Stimulated activated CD4-positive, alpha-beta T cell treated with anti-CD3 and anti-CD28 coated beads, Interleukin-12 subunit alpha, Interleukin-12 subunit beta, amount 100 ng/mL, for 48 hours (primary cell): Measurements from ENCODE around the gene FKBP6.
"Not testable (repeated sequence)": the region's sequence is repeated elsewhere in the genome, so short reads cannot be mapped to it uniquely, and the experiment has no call there.

Source experiments
- DNase-seq, 3 donors: peaks; one replicate each; pipeline ENCODE4 v3.0.0-alpha.2; 2020; ENCODE audit warnings: low read depth in 2 of 3, low spot score in 1 of 3

FKBP6 gene

GRCh38 chr7:73356159-73356558 is 28.2 kb downstream of the FKBP6 start:
- no peak for DNase-seq

DNA sequence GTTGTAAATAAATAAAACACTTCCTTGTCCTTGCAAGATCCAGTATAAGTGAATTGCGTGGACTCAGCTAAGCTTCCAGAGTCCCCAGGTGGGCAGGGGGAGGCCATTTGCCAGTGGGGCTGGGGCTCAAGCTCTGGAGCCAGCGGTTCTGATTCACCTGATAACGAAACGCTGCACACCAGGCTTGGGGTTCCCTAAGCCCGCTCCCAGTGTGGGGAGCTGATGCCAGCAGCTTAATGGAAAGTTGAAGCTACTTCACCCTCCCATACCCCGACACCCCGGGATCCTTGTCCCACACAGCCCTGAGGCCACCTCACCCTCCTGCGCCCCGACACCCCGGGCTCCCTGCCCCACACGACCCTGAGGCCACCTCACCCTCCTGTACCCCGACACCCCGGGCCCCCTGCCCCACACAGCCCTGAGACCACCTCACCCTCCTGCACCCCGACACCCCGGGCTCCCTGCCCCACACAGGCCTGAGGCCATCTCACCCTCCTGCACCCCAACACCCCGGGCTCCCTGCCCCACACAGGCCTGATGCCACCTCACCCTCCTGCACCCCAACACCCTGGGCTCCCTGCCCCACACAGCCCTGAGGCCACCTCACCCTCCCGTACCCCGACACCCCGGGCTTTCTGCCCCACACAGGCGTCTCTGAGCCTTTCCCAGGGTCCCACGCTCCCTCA is 30.8 kb downstream of the FKBP6 start:
- DNase-seq, result no peak

DNA sequence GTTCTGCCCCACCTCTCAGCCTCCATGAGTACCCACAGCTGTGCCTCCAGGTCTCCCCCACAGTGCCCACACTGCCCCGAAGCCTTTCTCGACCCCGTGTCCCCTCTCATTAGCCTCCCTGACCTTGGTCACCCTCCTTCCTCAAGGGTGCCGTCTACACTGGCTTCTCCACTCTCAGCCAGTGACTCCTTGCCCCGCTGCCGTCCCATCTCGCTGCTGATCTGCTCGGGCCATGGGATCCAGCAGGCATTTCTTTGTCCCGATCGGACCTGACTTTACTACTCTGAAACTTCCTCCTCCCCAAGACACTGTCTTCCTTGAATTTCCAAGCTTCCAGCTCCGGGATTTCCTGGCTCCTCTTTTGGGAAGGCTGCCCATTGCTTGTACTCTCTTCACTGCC is 31.3 kb downstream of the FKBP6 start:
- no peak for DNase-seq

DNA sequence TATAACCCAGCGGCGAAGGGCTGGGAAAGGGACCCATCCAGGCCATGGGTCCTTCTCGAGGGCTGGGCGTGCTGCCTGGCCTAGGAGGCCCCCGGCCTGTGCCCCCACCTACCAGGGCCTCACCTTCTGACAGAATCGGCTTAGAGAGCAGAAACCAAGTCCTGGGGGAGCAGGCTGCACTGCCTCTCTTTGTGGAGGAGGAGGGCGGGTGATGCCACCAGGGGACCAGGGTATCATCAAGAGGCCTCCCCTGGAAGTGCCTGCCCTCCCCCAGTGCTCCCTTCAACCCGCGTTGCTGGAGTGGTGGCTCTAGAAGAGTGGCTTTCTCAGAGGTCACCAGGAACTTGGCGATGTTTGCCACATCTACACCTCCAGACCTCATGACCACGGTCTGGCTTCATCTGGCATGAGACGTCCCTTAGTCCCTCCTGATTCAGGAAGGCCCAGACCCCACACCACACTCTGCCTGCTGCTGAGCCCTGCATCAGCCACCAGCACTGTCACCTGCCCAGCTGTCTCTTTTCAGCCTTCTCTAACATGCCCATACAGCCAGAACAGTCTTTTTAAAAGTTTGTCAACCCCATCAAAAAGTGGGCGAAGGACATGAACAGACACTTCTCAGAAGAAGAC is 31.9 kb downstream of the FKBP6 start:
- DNase-seq, result no peak

DNA sequence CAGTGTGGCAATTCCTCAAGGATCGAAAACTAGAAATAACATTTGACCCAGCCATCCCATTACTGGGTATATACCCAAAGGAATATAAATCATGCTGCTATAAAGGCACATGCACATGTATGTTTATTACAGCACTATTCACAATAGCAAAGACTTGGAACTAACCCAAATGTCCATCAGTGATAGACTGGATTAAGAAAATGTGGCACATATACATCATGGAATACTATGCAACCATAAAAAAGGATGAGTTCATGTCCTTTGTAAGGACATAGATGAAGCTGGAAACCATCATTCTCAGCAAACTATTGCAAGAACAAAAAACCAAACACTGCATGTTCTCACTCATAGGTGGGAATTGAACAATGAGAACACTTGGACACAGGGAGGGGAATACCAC is 32.6 kb downstream of the FKBP6 start:
- not testable (repeated sequence) for DNase-seq

DNA sequence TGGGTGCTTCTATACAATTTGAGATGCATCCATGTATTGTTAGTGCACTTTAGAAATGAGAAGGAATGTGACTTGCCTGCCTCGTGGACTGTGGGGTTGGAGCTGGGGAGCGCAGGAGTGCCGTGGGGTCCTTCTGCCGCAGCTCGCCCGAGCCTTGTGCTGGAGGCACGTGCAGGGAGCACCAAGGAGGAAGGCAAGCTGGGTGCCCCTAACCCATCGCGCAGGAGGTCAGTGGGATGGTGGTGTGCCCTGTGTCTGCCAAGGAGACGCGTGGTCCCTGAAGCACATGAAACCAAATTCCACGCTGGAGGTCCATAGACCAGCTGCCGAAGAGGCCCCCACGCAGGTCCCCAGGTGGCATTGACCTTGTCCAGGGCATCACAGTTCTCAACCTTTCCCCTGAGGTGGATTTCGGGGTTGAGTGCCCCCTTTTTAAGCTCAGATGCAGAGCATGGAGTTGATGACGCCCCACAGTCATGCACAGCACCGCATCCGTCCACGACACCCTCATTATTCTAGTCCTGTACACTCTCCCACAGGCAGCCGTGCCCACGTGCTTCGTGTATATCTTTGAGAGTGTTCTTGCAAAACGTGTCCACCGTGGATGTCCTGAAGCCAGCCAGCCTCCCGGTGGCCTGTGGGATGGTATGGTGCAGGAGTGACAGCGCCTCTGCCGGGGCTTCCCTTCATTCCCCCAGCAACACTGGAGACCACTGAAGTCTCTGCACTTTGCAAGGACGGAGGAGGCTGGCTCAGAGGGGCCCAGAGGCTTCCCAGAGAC is 35.5 kb downstream of the FKBP6 start:
- no peak for DNase-seq

- DNase-seq, result no peak
Observed at GRCh38 chr7:73364006-73364728, 36.2 kb downstream of the FKBP6 start.

DNA sequence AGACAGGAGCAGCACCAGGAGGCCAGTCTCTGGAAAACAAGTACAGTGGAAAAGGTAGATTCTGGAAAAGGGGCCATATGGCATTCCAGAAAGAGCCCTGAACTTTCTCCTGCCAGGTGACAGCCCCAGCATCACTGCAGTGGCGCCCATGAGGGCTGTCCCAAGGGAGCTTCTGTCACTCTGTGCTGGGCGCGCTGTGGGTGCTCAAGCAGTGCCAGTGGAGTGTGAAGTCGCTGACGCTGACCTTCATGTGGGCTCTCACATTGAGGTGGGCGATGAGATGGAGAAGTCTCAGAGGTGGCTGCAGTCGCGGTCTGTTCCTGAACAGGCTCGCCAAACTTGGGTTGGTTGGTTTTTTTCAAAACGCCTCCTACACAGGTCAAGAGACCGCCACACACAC is 38.2 kb downstream of the FKBP6 start:
- no peak for DNase-seq

DNA sequence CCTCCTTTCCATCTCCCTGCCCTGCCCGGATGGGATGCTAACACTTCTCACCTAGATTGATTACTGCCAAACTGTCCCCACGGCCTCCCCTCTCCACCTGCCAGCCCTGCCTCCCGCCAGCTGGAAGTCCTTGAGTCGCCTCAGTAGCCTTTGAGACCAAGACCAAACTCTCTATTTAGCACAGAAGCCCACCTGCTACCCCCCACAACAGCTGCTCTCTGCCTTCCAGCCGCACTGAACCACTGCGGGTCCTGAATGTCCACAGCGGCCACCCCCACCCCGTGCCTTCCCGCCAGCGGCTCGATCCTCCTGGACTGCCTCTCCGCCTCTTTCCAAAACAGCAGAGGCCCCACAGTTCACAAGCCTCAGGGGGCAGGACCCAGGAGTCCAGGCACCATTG is 39.0 kb downstream of the FKBP6 start:
- DNase-seq, result no peak

DNA sequence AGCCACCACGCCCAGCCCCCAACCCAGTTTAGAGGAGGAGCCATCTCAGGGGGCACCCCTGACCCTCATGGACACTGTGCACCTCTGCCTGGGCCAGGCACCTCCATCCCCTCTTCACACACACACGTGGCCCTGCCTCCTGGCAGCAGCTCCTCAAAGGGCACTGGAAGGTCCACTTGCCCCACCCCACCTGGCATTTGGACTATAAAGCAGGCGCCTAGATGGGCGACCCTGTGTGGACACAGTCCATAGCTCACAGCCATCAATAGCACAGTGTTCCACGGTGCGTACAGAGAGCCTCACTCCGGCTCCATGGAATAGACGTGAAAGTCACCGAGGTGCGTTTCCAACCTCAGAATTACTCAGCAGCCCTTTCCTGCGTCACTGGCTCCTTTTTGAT is 41.0 kb downstream of the FKBP6 start:
- DNase-seq, result no peak

DNA sequence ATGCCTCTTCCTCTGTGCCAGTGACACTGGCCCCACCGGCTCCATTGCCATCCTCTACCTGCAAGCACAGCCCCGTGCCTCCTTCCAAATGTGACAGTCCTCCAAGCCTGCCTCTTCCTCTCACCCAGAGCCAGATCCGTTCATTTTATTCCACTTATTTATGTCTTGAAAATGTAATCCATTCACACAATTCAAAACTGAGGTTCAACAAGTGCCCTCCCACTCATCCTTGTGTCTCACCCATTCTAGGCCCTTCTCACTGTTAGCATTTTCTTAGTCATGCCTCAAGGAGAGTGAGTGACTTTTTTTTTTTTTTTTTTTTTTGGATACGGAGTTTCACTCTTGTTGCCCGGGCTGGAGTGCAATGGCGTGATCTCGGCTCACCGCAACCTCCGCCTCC is 41.7 kb downstream of the FKBP6 start:
- DNase-seq, result no peak

DNA sequence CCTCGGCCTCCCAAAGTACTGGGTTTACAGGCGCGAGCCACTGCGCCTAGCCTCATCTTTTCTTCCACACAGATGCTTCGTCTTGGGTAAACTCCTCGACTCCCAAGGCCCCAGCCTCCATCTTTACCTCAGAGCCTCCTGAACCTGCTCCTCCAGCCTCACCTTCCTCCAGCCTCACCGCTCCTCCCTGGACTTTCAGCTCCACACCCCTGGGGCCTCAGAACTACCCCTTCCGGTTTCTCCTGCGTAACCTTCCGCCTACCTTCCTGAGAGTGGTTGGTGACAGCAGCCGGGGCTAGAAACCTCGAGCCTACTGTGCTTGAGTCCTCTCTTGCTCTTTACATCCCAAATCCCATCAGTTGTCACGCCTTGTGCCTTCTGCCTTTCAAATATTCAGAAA is 45.8 kb downstream of the FKBP6 start:
- DNase-seq, result no peak

DNA sequence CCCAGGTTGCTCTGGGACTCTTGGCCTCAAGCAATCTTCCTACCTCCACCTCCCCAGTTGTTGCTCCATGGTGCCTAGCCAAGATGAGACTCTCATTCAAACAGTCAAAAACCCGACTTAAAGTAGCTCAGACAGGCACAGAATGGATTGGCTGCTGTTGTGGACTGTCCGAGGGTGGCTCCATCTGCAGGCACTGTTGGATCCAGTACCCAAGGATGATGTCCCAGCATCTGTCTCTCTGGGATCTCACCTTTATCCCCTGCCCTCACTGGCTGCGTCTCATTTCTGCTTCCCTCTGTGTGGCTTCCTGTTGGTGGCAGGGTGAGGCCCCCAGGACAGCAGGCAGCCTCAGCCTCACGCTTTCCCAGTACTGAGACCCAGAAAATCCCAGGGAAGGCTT is 48.3 kb downstream of the FKBP6 start:
- not testable (repeated sequence) for DNase-seq

GRCh38 chr7:73376671-73377412 is 48.9 kb downstream of the FKBP6 start:
- DNase-seq, result no peak

- not testable (repeated sequence) for DNase-seq
Observed at GRCh38 chr7:73377413-73378200, 49.6 kb downstream of the FKBP6 start.

GRCh38 chr7:73382934-73383503 is 55.1 kb downstream of the FKBP6 start:
- no peak for DNase-seq

DNA sequence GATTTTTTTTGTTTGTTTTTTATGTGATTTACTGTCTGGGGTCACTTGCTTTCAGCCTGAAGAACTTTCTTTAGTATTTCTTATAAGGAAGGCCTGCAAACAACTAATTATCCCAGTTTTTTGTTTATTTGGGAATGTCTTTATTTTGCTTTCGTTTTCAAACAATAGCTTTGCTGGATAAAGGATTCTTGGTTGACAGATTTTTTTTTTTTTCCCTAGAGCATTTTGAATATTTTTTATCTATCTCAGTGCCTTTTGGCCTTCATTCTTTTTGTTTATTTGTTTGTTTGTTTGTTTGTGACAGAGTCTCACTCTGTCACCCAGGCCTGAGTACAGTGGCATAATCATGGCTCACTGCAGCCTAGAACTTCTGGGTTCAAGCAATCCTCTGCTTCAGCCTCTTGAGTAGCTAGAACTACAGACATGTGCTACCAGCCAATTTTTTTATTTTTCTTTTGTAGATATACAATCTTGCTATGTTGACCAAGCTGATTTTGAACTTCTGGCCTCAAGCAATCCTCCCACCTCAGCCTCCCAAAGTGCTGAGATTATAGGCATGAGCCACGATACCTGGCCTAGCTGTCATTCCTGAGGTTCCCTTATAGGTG is 59.4 kb downstream of the FKBP6 start:
- no peak for DNase-seq

DNA sequence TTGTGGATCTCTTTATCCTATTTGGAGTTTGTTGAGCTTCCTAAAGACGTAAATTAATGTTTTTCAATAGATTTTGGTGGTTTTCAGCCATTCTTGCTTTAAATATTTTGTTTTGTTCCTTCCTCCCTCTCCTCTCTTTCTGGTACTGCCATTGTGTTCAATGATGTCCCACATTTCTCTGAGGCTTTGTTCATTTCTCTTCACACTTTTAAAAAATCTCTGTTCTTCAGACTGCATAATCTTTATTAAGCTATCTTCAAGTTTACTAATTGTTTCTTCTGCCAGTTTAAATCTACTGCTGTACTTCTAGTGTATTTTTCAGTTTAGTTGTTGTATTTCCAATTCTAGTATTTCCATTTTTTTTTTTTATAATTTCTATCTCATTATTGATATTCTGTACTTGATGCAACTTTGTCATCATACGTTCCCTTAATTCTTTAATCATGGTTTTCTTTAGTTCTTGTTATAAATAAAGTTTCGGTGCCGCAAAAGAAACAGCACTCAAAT is 60.0 kb downstream of the FKBP6 start:
- no peak for DNase-seq

DNA sequence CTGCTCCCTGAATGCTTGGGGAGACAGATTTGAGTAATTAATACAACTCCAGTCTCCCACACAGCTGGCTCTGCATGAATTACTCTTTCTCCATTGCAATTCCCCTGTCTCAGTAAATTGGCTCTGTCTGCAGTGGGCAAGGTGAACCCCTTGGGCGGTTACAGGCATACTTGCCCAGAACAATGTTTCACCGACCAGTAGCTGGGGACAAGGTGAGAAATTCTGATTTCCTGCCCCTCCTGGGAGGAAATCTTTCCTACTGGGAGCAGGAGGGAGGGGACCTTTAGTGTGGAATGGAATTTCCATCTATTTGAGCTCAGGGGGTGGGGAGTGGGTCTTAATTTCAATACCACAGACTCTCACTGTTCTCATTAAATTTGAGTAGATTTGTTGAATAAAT is 63.4 kb downstream of the FKBP6 start:
- no peak for DNase-seq
